Kasumi-1 (cell line): Measurements from ENCODE around the gene ZMYM1.
A peak's percentile ranks its signal among the peaks of the same experiment; 100 is the strongest.
"Not testable (repeated sequence)": the region's sequence is repeated elsewhere in the genome, so short reads cannot be mapped to it uniquely, and the experiment has no call there.

Source experiments
- DNase-seq, 2 experiments: peaks; one replicate each; lab custom pipeline; 2025; lab: John Stamatoyannopoulos, UW

ZMYM1 gene

DNA sequence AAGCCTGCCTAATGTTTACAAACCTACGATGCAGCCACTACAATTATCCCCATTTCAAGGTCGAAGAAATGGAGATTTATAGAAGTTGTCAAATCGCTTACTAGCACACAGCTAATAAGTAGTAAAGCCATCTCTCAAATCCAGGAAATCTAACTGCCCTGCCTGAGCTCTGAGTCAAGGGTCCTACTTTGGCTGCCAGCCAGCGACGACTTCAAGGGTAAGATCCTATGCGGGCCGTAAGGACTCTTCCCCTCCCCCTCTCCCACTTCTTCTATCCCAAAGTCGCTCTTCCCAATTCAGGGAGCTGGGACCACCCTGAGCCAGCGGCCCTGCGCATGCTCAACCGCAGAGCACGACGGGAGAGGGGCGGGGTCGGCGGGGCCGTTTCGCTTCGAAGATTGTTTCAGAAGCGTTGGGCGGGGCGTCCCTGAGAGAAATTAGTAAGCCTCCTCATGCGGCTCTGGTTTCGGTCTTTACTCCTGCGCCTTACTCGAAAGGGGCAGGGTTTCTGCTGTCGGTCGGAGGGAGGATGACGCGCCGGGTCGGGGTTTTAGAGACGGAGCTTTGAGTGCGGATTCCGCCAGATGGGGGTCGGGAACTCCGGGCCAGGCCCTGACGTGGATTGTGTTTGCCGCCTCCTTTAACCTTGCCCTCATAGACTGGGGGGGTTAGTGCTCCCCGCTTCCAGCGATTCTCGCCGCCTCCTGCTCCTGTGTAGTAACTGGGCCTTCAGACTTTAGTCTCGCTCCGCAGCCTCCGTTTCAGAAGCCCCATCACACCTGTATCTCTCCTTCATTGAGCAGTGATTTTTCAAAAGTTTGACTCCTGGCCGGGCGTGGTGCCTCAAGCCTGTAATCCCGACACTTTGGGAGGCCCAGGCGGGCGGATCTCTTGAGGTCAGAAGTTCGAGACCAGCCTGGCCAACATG is at the start of gene ZMYM1:
Gene ZMYM1 (plus strand): TSS at position 383 of the 928 bp plus-strand sequence. CDS start 14,603 bp downstream, outside the sequence.
- peak; percentile 73 to 75 for DNase-seq

DNA sequence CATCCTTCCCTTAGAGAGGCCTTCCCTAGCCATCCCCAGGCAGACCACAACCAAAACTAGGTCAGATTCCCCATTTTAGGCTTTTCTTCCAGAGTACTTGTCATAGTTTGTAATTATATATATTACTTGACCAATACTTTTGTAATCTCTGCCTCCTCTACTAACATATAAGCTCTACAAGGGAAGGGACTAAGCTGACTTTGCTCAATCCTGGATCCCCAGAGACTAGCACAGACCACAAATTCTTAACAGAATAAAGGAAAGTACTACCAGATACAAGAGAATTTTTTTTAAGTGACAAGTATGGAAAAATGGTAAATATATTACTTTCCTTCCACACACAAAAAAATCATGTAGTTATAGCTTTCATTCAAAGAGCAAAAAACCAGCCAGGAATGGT is 49.4 kb upstream of the ZMYM1 start:
- no peak for DNase-seq

- peak in 1 of 2 experiments; percentile 29 for DNase-seq
These were observed 48.8 kb upstream of the ZMYM1 start for GRCh38 chr1:35030338-35030737.

DNA sequence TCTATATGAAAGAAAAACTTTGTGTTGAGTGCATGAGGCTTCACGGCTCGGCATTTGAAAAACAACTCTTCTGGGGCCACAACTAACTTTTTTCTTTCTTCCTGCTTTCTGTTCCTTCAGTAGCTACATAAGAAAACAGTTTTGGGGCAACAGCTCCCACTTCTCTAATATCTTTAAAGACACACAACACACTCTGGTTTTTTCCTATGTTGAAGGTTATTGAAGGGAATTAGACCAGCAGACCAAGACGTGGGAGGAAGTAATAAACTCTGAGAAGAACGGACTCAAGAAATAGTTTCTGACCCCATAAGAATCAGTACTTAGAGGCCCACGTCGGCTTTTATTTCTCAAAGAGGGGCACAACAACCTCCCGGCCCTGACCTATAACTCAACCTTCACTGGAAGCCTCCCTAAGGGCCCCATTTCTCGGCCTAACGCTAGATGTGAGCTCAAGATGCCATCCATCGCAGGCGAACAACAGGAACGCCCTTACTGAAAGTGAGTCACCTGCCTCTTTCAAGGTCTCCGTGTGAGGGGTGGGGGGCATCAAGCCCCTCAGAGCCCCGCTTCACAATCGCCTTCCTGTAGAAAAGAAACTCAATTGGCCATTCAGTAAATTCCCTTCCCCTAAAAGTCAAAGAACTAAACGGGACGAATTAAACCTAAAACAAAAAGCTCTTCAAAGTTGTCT is 48.3 kb upstream of the ZMYM1 start:
- DNase-seq = peak; percentile 29 to 49

- DNase-seq = no peak
These were observed 46.8 kb upstream of the ZMYM1 start for GRCh38 chr1:35032384-35032739.

GRCh38 chr1:35033346-35033745 is 45.8 kb upstream of the ZMYM1 start:
- DNase-seq = no peak

- DNase-seq = no peak
These were observed 42.6 kb upstream of the ZMYM1 start for GRCh38 chr1:35036621-35037020.

- DNase-seq = no peak
These were observed 42.0 kb upstream of the ZMYM1 start for GRCh38 chr1:35037206-35037605.

- no peak for DNase-seq
These were observed 40.5 kb upstream of the ZMYM1 start for GRCh38 chr1:35038723-35039122.

GRCh38 chr1:35043498-35043897 is 35.7 kb upstream of the ZMYM1 start:
- no peak for DNase-seq

DNA sequence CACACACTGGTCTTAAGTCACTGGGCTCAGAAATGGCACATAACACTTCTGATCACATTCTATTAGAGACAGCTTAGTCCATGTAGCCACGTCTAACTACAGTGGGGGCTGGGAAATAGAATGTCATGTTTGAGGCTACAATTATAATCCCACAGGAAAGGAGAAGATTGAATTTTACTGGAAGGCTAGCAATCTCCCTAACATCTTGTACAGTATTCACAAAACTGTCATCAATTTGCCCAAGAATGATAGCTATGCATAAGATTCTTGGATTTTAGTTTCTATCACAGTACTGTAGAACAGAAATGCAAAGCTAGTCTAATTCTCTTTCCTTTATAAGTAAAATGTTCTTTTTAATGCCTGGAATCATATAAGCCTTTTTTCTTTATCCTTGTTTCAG is 34.8 kb upstream of the ZMYM1 start:
- DNase-seq = no peak

DNA sequence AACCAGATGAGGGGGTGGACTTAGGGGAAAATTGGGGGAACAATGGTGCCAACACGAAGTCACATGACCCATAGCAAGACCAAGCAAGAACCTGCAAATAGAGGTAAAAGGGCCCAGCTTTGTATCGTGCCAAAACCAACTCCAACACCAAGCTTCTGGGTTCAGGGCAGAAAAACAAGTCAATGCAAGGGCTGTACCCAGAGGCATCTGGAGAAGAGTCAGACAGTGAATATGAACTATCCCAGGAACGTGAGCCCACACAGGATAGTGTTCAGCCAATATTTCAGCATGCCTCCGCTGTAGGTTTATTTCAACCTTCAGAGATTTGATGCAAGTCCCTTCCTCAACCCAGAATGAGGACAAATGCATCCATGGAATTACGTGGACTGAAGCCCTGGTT is 32.5 kb upstream of the ZMYM1 start:
- DNase-seq = no peak

- DNase-seq = peak in 1 of 2 experiments; percentile 28
These were observed 31.9 kb upstream of the ZMYM1 start for GRCh38 chr1:35047188-35047858.

- no peak for DNase-seq
These were observed 30.1 kb upstream of the ZMYM1 start for GRCh38 chr1:35049116-35049515.

DNA sequence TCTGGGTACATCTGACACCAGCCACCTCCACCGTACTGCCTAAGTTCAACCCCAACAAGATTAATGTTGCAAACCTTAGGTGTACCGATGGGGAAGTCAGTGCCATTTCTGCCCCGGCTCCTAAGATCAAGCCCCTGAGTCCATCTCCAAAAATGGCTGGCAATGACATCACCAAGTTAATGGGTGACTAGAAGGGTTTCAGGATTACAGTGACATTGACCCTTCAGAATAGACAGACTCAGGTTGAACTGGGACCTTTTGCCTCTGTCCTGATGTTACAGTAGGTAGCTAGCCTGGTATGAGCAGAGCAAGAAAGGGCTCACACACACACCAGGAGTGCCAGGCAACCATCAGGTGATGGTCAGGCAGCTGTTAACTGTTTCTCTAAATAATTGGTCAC is 25.8 kb upstream of the ZMYM1 start:
- no peak for DNase-seq

DNA sequence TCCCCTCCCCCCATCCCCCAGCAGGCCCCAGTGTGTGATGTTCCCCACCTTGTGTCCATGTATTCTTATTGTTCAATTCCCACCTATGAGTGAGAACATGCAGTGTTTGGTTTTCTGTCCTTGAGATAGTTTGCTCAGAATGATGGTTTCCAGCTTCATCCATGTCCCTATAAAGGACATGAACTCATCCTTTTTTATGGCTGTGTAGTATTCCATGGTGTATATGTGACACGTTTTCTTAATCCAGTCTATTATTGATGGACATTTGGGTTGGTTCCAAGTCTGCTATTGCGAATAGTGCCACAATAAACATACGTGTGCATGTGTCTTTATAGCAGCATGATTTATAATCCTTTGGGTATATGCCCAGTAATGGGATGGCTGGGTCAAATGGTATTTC is 24.9 kb upstream of the ZMYM1 start:
- DNase-seq = not testable (repeated sequence)

GRCh38 chr1:35058321-35058720 is 20.9 kb upstream of the ZMYM1 start:
- not testable (repeated sequence) for DNase-seq

DNA sequence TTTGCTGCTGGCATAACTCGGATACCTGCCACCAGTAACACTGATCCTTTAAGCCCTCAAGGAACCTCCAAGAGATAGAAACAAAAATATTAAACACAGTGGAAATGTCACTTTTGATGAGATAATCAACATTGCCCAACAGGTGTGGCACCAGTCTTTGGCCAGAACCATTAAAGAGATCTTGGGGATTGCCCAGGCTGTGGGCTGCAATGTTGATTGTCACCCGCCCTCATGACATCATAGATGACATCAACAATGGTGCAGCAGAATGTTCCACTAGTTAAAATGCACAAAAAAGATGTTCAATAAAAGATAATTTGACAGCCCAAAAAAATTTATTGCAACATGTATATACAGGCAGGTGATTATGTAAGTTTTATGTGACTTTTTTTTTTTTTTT is 20.2 kb upstream of the ZMYM1 start:
- no peak for DNase-seq

GRCh38 chr1:35062518-35063196 is 16.5 kb upstream of the ZMYM1 start:
- DNase-seq = peak; percentile 60 to 64

DNA sequence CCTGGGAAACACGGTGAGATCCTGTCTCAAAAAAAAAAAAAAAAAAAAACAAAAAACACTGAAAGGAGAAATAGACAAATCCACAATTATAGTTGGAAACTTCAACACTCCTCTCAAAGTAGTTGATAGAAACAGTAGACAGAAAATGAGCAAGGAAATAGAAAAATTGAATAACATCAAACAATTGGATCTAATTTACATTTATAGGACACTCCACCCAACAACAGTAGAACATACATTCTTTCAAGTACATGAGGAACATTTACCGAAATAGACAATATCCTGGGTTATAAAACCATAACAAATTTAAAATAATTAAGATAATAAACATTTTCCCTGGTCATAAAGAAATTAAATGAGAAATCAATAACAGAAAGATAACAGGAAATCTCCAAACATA is 14.9 kb upstream of the ZMYM1 start:
- no peak for DNase-seq

DNA sequence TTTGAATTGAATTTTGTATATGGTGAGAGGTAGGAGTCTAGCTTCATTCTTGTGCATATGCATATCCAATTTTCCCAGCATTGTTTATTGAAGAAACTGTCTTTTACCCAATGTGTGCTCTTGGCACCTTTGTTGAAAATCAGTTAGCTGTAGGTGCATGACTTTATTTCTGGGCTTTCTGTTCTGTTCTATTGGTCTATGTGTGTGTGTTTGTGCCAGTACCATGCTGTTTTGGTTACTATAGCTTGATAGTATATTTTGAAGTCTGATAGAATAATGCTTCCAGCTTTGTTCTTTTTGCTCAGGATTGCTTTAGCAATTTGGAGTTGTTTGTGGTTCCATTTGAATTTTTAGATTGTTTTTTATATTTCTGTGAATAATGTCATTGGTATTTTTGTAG is 9.4 kb upstream of the ZMYM1 start:
- DNase-seq = no peak

GRCh38 chr1:35073265-35073811 is 5.8 kb upstream of the ZMYM1 start:
- no peak for DNase-seq
